Endometrial microvascular endothelial cells (primary cell): ENCODE results near the gene KLRG1. TPM values are rescaled to one million over a fixed set of nuclear protein-coding genes. Genes with fewer than 3 reads are reported as not detected.

Experiments
- in situ Hi-C: cut with HindIII; loops from 2 replicates; pipeline ENCODE4 v1.10.0; 2017; ENCODE audit warnings: low sequenced_read_pairs, low pct_unique_long_range_greater_than_20kb; ENCODE audit errors: inconsistent ontology term
- total RNA-seq: library from RNA; depleted of rRNA; stranded (reverse); fragments of >200 nt; gene quantifications from one replicate; pipeline ENCODE4 v1.2.3, GENCODE V29; 2015; ENCODE audit errors: inconsistent ontology term

Gene KLRG1
- total RNA-seq: not detected

DNA sequence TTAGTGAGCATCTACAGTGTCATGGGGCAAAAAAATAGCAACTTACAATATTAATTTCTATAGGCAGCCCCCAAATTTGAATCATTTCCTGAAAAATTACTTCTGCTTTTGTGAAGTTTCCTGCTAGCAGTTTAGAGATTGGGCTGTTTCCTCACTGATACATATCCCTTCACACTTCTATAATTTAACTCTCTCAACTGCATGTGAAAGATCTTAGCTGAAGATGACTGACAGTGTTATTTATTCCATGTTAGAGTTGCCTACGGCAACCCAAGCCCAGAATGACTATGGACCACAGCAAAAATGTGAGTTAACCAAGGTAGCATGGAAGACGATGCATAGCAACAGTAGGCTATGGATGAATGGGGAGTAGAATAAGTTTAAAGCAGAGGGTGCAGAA is at the start of gene KLRG1:
Gene KLRG1, plus strand, starts transcription at position 134 of the 400 bp plus-strand sequence. Its CDS starts 90 bp downstream, at position 224.
- in situ Hi-C loops: no loop called here

DNA sequence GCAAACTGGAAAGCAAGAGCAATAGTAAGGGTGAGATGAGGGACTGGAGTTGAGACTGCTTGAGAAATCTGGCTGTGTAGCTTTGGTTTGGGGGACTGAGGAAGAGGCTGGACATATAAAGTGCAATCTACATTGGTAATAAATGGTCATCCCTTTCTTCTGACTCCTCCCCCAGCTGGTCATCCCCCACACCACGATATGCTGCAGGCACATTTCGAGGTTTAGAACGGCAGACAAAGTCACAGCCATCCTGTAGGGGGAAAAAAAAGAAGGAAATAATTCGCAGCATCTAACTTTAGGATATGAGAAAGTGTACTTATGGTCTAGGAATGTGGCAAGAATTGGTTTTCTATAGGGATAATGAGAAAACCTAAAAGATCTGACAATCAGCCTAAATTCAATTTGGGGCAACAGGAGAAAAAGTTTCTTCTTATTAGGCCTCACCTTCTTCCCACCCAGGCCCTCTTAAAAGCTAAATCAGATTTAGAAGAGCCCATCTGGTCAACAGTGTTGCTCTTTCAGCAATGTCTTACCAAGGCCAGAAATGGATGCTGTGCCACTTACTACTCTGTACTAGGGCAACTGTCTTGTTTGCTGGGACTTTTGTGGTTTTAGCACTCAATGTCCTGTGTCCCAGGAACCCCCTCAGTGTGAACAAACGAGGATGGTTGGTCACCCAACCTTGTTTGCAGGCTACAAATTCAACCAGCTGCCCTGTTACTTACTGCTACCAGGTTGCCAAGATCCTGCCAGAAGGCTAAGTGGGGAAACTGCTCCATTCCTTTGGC is 47.5 kb upstream of the KLRG1 start:
- in situ Hi-C loops: no loop called here

DNA sequence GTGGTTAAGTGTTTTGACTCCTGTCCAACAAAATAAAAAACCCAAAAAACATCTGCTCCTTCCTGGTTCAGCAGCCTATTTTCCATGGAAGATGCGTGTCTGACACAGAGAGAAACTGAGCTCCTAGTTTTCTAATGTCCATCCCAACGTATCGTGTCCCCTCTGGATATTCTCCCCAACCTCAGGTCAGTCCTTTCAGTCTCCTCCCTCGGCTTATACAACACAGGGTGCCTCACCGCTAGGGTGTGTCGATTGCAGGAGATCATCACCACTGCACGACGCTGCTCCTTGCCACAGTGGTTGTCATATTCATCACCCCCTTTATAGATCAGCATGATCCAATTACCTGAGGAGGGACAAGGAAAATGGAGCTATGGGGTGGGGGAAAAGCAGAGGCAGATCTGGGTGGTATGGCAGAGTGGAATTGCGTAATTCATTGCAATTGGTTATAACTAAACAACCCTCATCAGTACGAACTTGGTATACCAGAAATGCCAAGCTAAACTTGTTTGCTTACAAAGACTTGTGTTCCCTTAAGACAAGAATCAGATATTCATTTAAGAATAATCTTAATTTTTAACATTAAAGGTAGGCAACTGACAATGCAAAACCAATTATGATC is 45.7 kb upstream of the KLRG1 start:
- in situ Hi-C loops: no loop called here

DNA sequence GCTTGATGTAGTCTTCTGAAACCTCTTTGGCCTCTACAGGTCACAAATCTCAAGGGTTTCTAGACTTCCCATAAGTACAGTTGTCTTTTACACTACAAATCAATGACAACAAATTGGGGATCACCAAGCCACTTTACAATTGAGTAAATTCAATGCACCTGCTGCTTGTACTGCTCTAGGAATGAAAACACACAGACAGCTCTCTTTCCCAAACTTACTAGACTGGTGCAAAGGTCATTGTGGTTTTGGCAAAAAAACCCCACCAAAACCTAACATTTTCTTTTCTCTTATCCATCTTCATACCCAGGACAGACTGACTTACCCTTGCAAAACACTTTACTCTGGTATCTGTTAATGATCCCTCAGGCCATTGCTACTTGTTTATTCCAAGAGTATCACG is 42.6 kb upstream of the KLRG1 start:
- in situ Hi-C loops: no loop called here

DNA sequence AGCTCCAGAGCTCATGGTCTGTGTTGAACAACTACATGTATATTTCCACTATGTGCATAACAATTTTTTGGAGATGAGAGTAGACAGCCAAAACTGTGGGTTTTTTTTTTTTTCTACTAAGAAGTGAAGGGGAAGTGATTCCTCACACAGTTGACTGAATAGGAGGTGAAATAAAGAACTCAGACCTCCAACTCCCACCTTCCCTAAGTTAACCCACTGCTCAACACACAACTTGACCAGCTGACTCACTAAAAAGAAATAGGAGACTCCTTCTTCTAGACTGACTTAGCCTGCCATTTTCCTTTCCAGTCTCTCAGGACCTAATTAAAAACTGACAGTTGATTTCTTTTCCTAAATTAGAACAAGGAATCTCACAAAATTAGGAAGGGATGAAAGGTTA is 41.6 kb upstream of the KLRG1 start:
- in situ Hi-C loops: no loop called here

DNA sequence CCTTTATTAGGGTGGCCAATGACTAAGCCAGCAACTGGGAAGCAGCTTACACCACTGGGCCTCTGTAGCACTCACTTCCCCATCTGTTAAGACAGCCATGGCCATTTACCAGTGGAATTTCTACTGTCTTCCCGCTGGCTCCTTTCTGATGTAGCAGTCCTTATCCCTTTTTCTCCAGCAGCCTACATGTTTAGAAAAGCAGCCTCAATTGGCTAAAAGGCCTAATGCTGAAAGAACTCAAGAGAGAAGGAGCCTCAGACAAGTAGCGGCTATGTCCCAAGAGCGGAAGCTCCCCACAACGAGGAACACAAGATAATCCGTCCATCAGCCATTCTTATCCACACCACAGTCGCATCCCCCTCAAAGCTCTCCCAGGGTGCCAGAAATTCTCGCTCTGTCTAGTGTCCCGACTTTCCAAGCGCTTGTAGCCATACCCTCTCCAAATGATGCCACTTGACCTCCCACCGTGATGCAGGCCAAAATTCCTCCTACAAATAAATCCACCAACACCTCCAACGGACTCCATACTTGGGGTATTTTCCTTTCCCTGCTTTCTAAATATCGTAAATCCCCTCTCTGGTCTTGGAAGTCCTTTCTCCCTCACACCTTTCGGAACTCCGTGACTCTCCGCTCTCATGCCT is 40.5 kb upstream of the KLRG1 start:
- in situ Hi-C loops: no loop called here

DNA sequence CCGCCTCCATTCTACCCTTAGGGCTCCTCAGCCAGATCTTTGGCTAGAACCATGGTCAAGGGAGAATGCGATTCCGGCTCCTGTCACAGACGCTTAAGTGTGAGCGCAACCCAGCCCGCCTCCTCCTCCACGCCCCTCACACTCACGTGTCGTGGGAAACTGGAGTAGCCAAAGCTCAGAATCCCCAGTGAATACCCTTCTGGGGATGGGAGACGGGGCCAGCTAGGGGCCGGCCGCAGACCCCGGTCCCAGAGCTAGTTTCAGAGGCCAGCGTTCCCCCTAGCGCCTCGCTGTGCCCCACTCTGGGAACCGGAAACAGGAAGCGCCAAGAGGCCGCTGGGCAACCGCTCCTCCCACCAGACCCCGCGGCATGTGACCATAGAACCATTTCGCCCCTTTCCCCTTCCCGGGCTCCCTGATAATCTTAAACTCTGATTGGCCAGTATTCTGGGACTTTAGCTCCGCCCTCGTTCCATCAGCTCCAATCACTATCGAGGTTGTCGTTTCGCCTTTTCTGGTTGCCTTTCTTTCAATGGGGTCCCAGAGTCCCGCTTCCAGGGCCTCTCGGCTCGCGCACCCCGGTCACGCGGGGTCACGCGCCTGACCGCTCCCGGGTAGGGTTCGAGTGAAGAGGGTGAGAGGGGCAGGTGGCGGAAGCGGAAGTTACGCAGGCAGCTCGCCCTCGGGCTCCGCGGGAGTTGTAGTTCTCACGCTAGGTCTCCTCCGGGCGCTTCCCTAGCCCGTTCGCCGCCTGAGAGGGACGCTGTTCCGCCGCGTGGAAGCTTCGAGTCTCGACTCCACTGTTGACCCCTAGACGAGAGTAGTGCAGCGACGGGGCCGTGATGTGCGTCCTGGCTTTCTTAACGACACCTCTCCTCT is 39.8 kb upstream of the KLRG1 start, which contains the start of gene M6PR:
Gene M6PR, minus strand, starts transcription at position 304 of the 879 bp plus-strand sequence. CDS start 3,241 bp downstream, outside the sequence.
- in situ Hi-C loops: no loop called here

DNA sequence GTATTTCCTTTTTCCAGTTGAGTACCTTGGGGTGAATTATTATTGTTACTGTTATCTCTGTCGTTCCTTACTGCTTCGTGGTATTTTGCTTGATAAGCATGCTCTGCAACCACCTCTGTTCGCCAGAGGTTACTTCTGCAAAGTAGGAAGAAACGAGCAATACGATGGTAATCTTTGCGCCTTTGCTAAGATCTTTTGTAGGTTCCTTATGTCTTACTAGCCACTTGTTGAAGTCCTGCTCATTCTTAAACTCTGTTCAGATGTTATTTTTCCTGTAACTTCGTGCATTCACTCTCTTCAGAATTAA is 39.2 kb upstream of the KLRG1 start:
- in situ Hi-C loops: no loop called here

DNA sequence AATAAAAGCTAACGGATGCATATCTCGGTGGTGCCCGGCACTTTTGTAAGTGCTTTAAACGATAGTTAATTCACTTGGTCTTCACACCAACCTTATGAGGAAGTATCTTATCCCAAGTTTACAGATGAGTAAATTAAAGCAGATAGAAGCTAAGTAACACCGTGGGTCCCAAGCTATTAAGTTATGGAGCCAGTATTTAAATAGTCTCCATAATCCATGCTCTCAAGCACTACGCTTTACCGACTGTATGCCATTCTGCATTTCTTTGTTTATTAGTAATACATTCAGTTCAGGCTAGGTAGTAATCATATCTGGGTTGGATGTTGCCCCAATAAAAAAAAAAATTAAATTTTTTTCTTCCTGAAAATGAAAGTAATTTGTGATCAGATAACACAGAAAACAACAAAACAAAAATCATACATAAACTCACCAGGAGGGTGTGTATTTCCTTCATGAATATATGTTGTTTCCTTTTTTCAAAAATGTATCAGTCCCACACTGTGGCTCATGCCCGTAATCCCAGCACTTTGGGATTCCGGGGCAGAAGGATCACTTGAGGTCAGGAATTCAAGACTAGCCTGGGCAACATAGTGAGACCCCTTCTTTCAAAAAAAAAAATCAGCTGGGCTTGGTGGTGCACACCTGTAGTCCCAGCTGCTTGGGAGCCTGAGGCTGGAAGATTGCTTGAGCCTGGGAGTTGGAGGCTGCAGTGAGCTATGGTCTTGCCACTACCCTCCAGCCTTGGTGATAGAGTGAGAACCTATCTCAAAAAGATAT is 38.5 kb upstream of the KLRG1 start:
- in situ Hi-C loops: no loop called here

DNA sequence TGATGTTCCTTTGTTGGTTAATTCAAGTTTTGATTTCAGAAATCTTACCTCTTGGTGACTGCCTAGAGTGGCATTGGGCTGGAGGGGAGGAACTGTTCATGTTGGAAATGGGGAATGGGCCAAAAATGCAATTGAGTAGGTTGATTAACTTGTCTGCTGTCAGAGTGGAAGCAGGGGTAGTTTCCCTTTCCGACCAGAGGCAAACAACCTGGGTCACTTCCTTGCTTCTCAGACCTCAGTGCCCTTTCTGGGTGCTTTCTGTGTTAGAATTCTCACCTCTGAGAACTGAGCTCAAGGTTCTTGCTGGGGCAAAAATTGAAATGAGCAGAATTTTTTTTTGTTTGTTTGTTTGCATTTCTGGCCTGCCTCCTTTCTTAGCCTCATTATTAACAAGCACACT is 37.6 kb upstream of the KLRG1 start:
- in situ Hi-C loops: no loop called here

DNA sequence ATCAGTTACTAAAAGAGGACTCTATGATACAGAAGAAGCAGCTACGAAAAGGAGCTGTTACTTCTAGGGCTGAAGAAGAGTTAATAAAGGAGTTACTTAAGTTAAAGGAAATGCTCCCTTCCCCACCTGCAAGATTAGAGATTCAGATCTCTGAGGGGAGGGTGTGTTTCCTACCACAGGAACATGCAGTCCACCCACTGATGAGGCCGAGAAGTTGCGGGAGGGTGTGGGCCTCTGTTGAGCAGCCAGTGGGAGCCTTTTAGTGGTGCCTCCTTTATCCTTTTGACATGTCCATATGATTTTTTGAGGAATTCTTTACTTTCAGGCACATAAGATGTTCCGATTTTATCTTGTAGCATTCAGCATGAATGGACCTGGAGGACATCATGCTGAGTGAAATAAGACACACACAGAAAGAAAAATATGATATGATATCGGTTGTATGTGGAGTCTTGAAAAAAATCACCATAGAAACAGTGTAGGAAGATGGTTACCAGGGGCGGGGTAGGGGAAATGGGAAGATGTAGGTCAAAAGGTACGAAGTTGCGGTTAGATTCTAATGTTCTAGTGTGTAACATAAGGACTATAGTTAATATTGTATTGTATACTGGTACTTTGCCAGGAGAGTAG is 35.5 kb upstream of the KLRG1 start:
- in situ Hi-C loops: no loop called here

DNA sequence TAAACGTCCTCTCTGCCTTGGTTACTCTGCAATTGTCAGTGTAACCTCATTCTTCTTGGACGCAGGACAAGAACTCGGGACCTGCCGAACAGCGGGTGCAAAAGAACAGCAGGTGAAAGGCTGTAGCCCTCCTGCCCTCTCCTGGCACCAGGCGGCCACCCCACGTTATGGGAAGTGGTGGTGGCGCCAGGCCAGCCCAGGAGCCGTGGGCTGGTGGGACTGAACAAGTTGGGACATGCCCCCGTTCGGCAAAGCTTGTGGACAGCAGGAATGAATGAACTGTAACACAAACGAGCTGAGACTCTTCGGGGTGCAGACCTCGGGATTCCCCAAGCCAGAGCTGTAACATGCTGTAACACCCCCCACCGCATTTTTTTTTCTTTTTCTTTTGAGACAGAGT is 33.3 kb upstream of the KLRG1 start:
- in situ Hi-C loops: no loop called here

DNA sequence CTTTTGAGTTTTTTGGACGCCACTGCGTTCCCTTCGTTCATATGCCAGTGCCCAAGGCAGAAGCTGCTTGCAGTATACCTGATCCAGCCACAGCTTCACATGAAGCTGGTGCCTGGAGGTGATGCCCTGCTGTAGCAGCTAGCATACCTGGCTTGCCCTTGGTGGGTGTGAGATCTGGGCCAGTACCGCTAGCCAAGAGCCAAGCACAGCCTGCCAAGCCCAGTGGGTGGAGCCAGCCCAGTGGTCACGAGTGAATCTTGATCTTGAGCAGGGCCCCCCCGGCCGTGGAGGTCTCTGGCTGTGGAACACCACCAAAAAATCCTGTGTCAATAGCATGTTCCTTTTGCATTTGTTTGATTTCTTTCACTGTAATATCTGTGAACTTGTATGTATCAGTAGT is 32.6 kb upstream of the KLRG1 start:
- in situ Hi-C loops: no loop called here

DNA sequence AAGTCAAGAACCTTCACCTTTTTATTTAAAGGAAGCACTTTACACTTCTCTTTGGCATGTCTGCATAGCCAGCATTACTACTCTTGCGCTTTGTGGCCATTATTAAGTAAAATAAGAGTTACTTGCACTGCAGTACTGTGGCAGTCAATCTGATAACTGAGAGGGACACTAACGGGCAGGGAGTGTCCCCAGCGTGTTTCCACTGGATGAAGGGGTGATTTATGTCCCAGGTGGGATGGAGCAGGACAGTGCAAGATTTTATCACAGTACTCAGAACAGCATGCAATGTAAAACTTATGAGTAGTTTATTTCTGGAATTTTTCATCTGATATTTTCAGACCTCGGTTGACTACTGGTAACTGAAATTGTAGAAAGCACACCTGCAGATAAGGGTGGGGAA is 31.8 kb upstream of the KLRG1 start:
- in situ Hi-C loops: no loop called here

DNA sequence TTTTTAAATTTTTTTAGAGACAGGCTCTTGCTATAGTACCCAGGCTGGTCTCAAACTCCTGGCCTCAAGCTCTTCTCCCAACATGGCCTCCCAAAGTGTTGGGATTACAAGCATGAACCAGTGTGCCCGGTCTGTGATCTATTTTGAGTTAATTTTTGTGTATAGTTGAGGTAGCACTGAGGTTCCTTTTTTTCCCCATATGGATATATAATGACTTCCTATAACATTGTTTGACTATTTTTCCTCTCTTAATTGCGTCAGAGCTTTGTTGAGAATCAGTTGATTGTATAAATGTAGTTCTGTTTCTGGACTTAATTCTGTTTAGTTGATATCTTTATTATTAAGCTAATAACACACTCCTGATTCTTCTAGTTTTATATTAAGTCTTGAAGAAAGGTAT is 31.3 kb upstream of the KLRG1 start:
- in situ Hi-C loops: no loop called here

DNA sequence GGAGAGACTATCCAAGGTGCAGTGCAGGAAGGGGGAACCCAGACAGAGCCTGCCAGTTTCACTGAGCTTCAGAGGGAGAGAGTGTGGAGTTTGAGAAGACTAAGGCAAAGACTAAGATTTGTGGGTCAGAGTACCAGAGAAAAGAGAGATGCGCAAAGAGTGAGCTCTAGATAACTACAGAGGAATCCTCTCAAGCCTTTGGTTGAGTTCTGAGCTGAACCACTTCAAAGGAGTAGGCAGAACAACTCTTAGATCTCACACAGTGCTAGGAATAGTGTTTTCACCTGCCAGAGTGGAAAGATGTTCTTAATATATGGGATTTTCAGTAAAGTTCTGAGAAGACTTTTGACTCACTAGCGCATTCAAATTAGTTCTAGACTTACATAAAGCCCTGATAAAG is 29.2 kb upstream of the KLRG1 start:
- in situ Hi-C loops: no loop called here

DNA sequence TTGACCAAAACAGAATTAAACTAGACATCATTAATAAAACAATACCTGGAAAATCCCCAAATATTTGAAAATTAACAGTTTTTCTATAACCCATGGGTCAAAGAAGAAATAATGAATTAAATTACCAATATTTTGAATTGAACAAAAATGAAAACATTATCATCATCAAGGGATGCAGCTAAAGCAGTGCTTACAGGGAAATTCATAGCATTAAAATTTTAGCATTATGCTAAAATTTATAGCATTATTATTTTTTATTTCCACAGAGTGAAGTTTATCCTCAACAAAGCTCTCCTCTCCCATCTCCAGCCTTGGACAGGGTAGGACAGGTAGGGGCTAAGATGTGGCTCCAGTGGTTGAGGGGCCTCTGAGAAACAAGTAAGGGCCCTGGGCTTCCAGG is 20.6 kb upstream of the KLRG1 start:
- in situ Hi-C loops: no loop called here

DNA sequence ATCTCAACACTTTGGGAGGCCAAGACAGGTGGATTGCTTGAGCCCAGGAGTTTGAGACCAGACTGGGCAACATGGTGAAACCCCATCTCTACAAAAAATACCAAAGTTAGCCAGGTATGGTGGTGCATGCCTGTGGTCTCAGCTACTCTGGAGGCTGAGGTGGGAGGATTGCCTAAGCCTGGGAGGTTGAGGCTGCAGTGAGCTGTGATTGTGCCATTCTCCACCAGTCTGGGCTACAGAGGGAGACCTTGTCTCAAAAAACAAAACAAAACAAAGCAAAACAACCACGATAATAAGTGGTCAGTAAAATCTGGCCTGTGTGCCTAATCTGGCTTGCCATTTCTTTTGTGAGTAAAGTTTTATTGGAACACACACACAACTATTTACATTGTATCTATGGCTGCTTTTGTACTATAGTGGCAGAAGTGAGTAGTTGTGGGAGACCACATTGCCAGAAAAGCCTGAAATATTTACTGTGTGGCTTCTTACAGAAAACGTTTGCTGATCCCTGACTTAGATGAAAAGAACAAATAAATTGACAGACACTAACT is 19.4 kb upstream of the KLRG1 start:
- in situ Hi-C loops: no loop called here
